H1 (cell line): ENCODE data around the gene LAMC1. TPM values are rescaled to one million over a fixed set of nuclear protein-coding genes. Genes with fewer than 3 reads are reported as not detected.

Experiments used
- ATF3 ChIP-seq: IDR thresholded peaks from 2 replicates; pipeline ENCODE4 v1.6.1; 2011; ENCODE audit warnings: low read depth, mild to moderate bottlenecking, low read length; ENCODE audit not compliant: insufficient read depth
- CEBPB ChIP-seq: IDR thresholded peaks from 2 replicates; pipeline ENCODE4 v1.6.1; 2012; ENCODE audit warnings: low read depth, low read length
- CHD1 ChIP-seq: IDR thresholded peaks from 2 replicates; pipeline ENCODE4 v1.6.1; 2012; ENCODE audit warnings: low read depth, low read length, improper control_type of control experiment
- CHD7 ChIP-seq: fragments of 300-600 bp; sonication (generic); IDR thresholded peaks from 2 replicates; pipeline ENCODE4 v1.7.1; 2012; ENCODE audit warnings: low read length, moderate library complexity, mild to moderate bottlenecking, inconsistent platforms; ENCODE audit not compliant: insufficient replicate concordance
- HDAC6 ChIP-seq: IDR thresholded peaks from one replicate; pipeline ENCODE4 v1.7.1; 2012; ENCODE audit warnings: low read depth, mild to moderate bottlenecking, inconsistent platforms, low read length, moderate library complexity
- JUN ChIP-seq: IDR thresholded peaks from 2 replicates; pipeline ENCODE4 v1.6.1; 2011; ENCODE audit warnings: low read depth, mild to moderate bottlenecking, improper control_type of control experiment, low read length
- MAX ChIP-seq: IDR thresholded peaks from 2 replicates; pipeline ENCODE4 v1.6.1; 2012; ENCODE audit warnings: inconsistent platforms
- POLR2A ChIP-seq, 2 experiments: IDR thresholded peaks; 1 replicate in 1 of 2; 2 replicates in 1 of 2; pipeline ENCODE4 v1.6.1; 2011; ENCODE audit warnings: low read depth in 2 of 2, low read length in 2 of 2, mild to moderate bottlenecking in 2 of 2; ENCODE audit errors: control extremely low read depth in 1 of 2
- POLR2AphosphoS5 ChIP-seq: IDR thresholded peaks from 2 replicates; pipeline ENCODE4 v1.6.1; 2011; ENCODE audit warnings: low read depth, low read length
- SIX5 ChIP-seq: IDR thresholded peaks from 2 replicates; pipeline ENCODE4 v1.6.1; 2011; ENCODE audit warnings: mild to moderate bottlenecking, low read depth, low read length
- TAF7 ChIP-seq: optimal IDR thresholded peaks from 2 replicates; pipeline ENCODE3; 2011; ENCODE audit warnings: low read depth, mild to moderate bottlenecking, inconsistent platforms, low read length, moderate library complexity, borderline replicate concordance
- polyA plus RNA-seq, 7 experiments: library from polyadenylated mRNA; depleted of rRNA in 3 of 7; stranded (reverse) in 5 of 7; unstranded in 2 of 7; fragments of >200 nt in 5 of 7; fragments of 200-250 nt in 2 of 7; gene quantifications; 1 replicate in 5 of 7; 2 replicates in 1 of 7; 4 replicates in 1 of 7; pipeline versions ENCODE4 v1.2.1 to v1.2.3, GENCODE V29; 2011 to 2013; ENCODE audit warnings: missing spikeins in 2 of 7, mixed read lengths in 2 of 7
- total RNA-seq: library from RNA; stranded (reverse); fragmentation: NEBNext Ultra II Directional; extraction: Animal tissue kit (Norgen Biotek cat#: 25700); gene quantifications from 2 replicates; pipeline ENCODE4 v1.2.1, GENCODE V29; 2021

LAMC1 gene
- total and polyA plus RNA-seq, 2 of the 8 experiments (the other 6 are each of a cell fraction or from before 2014, with no cell fraction given): 47.6 to 90.3 TPM

- TF ChIP-seq CHD7 (no peak), MAX (no peak), JUN (no peak), SIX5 (no peak), HDAC6 (no peak), TAF7 (no peak), CEBPB (no peak), POLR2AphosphoS5 (no peak), ATF3 (no peak), CHD1 (no peak), POLR2A (IDR thresholded peaks at IDR 0.05; ENCODE audit: control extremely low read depth in 1 of 2, low read depth in 2 of 2, low read length in 2 of 2) (no peak)
These were observed 120.5 kb downstream of the LAMC1 start (continued) for GRCh38 chr1:183143576-183144315.
